HG03575 (cell line): ENCODE data around the gene THSD4.

Experiments used
- ATAC-seq: cut with Tn5 transposase; IDR thresholded peaks from one replicate; pipeline ENCODE4 v1.9.1; 2021; ENCODE audit not compliant: unreplicated experiment, insufficient number of reproducible peaks, low FRiP score; ENCODE audit errors: extremely low read depth

The THSD4 gene

GRCh38 chr15:71812966-71813722 is 697.9 kb downstream of the THSD4 start:
- ATAC-seq, result no peak

- ATAC-seq, result no peak
These were observed 698.6 kb downstream of the THSD4 start for GRCh38 chr15:71813723-71814470.

GRCh38 chr15:71815301-71815700 is 700.0 kb downstream of the THSD4 start:
- ATAC-seq, result no peak

GRCh38 chr15:71817351-71817750 is 702.1 kb downstream of the THSD4 start:
- no peak for ATAC-seq

- ATAC-seq, result no peak
These were observed 704.9 kb downstream of the THSD4 start for GRCh38 chr15:71820127-71820526.

- no peak for ATAC-seq
These were observed 706.4 kb downstream of the THSD4 start for GRCh38 chr15:71821547-71822129.

GRCh38 chr15:71822890-71823630 is 707.8 kb downstream of the THSD4 start:
- no peak for ATAC-seq

- ATAC-seq, result no peak
These were observed 708.5 kb downstream of the THSD4 start for GRCh38 chr15:71823801-71824200.

GRCh38 chr15:71825021-71825730 is 709.9 kb downstream of the THSD4 start:
- ATAC-seq, result no peak

GRCh38 chr15:71826196-71826595 is 710.9 kb downstream of the THSD4 start:
- no peak for ATAC-seq

GRCh38 chr15:71830981-71831380 is 715.7 kb downstream of the THSD4 start:
- no peak for ATAC-seq
